GM18861 (cell line): ENCODE measurements around the gene VAC14.
"Not testable (repeated sequence)": the region's sequence is repeated elsewhere in the genome, so short reads cannot be mapped to it uniquely, and the experiment has no call there.

Experiments
- ATAC-seq: cut with Tn5 transposase; IDR thresholded peaks from one replicate; pipeline ENCODE4 v1.9.1; 2021; ENCODE audit not compliant: unreplicated experiment

The VAC14 gene

DNA sequence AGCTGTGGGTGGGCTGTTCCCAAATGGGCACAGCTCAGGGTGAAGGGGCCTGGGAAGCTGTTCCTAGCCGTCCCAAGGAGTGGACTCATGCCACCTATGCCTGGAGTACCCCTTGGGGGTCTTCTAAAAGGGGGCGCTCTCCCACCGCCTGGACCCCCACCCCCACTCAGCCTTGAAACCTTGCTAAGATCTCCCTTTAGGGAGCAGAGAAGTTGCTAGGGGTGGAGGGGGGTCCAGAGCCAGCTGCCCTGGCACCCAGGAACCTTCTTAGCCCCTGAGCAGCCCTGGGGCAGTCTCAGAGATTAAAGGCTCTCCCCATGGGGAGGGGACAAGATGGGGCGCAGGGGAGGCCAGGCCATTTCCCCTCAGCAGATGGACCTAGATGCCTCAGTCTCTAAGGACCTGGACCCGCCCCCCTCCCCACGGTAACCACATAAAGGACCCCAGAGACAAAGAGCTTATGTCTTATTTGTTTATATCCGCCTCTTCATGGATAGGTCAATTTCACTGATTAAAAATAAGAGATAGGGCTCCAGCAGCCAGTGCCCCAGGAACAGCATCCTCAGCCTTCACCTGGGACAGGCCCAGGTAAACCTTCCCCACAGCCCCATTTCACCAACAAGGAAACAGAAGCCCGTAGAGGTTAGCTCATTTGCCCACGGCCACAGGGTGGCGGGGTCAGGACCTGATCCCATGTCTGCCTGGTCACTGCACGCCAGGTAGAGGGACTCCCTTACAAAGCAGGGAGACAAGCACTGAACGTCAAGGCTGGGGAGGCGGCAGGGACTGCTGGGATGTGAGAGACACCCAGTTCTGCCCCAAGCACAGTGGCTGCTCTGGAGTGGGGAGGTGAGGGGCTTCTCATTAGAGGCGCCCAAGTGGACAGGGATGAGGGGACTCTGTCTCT is 118.5 kb downstream of the VAC14 start:
- ATAC-seq, result no peak

DNA sequence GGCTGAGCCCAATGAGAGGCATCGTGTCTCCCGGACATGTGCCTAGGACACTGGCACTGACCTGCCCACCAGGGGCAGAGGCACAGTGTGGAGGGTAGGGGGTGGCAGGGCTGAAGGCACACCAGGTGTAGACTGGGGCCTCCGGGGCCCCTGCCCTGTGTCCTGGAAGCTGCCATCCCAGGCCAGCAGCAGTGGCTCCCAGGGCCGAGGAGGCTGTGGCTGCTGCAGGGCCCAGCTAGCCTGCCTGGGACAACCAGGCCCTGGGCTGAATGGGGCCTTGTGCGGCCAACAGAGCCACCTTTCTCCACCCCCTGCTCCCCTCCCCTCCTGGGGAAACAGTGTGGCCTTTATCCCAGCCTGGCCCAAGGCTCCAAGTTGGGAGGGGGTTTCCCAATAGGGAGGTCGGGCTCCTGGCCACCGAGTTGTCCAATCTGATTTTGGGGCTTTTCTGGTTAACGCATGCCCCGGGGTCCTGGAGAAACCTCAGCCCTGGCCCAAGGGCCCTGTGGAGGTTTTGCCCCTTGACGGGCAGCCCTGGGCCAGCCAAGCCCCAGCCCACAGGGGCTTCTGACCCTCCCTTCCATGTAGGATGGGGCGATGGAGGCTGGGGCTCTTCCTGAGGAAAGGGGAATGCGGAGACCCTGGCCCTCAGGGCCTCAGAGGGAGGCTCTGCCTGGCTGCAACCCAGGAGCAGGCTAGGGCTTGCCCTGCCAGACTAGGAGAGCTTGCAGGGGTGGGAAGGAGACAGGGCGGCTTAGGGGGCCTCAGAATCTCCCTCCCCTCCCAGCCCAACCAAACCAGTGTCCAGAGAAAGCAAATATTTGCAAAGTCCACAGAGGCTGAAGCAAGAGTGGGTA is 119.3 kb downstream of the VAC14 start:
- no peak for ATAC-seq

DNA sequence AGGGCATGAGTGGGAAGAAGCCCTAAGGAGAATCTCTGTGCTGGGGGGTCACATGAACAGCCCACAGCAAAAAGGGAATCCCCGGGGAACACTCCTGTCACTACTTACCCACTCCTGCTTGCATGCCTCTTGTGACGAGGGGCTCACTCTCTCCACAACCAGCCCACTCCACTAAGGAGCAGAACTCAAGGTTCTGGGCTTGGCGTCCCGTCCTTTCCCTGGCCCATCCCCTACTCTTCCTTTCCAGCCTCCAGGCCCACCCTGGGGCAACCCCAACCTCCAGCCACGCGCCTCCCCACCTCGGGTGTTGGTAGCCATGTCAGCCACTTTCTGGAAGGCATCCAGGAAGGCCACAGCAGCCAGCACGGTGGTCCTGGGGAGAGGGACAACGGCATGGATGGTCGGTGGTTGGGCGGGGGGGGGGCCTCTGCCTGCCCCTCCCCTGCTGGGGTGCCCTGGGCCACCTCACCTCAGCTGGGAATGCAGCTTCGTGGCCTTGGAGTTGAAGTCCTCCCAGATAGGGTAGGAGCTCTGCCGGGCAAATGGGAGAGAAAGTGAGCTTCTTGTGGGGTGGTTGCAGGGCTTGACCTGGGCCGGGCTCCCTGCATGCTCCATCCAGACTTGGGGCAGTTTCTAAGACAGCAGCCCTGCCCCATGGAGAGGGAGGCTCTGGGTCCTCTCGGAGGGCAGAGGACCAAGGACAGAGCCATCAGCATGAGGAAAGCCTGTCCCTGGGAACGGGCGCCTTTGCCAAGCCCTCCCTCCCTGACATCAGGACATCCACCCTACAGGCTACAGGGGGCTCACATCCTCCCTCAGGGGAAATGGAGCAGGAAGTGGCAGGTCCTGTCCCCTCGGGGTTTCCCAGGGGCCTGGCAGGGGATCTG is 120.2 kb downstream of the VAC14 start:
- ATAC-seq, result no peak

DNA sequence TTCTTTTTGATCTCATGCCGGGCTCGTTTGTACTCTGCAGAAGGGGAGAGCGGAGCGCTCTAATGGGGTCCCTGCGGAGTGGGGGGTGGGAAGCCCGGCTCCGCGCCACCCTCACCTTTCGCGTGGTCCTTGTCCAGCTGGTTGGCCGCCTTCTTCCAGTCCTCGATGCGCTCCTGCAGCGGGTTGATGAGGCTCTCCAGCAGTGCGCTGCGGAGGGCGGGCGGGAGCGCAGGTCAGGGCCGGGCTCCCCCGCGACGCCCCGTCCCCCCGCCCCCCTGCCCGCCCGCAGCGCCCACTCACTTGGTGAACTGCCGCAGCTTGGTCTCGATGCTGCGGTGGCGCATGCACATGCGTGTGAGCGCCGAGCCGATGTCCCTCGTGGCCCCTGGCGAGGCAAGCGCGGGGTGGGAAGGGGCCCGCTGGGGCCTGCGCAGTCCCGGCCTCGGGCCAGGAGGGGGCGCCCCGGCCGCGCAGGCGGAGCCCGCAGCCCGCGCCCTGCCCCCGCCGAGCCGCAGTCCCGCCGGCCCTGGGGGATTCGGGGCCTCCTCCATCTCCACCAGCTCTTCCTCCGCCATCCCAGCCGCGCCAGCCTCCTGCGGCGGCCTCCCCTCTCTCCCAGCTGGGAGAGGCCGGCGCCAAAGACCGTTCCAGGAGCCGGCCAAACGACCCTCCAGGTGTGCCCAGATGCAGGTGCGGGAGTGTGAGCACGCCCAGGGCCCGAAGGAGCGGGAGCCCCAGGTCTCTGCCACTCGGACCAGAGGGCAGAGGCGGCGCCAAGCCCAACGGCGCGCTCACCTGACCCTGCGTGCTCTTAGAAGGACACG is 121.1 kb downstream of the VAC14 start:
- no peak for ATAC-seq

DNA sequence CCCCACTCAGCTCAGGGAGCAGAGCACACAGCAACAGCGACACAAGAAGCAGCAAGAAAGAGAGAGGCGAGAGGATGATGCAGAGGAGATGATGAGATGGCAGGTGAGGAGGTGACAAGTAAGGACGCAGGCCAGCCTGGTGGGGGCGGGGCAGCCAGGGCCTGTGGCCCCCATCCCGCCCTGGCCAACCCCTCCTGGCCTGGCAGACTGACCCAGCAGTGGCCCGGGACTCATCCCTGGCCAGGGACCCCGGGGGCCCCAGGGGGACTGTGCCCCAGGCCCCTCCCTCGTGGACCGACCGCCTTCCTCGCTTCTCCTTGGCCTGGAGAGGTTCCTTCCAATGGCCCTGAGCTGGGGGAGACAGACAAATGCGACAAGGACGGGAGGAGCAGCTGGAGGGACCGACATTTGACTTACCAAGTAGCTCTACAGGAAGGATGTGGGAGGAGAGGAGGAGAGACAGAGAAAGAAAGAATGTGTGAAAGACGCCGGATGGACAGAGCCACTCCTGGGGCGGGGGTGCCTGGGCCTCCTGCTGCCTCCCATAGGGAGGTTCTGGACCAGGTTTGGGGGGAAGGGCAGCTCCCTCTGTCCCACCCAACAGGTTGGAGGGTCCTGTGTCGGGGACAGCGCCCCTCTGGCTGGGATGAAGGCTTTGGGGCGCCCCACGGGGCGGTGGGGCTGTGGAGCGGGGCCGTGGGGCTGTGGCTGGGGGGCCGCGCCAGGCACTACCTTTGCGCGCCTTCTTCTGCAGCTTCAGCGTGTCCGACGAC is 121.9 kb downstream of the VAC14 start:
- no peak for ATAC-seq

DNA sequence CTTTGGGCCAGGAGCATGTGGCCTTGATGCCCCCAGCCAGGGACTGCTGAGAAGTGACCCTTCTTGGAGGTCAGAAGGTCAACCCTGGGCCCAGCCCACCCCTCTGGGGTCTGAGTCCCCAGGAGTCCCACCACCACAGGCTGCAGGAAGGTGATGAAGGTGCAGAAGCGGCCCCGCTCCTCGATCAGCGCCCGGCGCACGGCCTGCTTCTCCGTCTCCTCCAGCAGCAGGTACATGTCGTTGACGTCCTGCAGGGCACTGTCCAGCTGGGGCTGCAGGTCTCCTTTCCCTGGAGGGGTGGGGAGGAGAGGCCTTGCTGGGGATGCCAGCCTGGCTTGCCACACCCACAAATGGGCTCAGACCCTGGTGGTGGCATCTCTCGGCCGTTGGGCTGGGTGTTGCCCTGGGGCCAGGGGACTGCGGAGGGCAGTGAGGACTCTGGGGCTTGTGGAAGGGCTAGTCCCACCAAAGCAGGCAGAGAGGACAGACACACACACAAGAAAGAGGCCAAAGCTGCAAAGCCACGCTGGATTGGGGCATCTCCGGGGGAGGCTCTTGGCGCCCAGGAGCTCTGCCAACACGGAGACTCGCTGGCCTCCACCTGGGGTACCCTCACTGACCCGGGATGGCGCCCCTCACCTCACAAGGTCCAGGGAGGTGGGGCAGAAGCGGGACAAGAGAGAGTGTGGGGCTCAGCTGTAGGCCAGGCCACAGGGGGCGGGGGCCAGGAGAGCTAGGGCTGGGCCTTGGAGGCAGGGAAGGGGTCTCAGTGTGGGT is 122.6 kb downstream of the VAC14 start:
- no peak for ATAC-seq

DNA sequence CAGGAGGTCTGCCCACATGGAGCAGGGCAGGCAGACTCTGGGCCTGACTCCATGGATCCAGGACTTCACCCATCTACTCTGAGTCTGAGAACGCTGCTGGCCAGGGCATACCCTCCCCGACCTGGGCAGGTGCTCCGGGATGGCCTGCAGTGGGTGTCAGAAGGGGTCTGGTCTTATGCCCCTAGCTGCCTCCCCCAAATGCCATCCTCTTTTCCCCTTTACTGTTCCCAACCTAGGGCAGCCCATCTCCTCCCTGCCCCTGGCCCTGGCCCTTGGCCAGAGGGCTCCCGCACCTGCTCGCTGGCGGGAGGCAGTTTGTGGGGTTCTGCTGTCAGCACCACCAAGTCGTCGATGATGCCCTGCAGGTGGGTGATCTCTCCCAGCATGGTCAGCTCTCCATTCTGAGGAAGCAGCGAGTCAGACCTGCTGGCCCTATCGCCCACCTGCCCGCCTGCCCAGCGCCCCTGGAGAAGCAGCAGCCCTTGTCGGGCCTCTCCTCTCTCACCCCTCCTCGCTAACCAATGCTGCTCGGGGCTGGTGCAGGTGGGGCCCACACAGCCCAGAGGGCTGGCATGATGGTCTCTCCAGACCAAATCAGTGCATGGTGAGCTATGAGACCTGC is 123.3 kb downstream of the VAC14 start:
- ATAC-seq, result no peak

DNA sequence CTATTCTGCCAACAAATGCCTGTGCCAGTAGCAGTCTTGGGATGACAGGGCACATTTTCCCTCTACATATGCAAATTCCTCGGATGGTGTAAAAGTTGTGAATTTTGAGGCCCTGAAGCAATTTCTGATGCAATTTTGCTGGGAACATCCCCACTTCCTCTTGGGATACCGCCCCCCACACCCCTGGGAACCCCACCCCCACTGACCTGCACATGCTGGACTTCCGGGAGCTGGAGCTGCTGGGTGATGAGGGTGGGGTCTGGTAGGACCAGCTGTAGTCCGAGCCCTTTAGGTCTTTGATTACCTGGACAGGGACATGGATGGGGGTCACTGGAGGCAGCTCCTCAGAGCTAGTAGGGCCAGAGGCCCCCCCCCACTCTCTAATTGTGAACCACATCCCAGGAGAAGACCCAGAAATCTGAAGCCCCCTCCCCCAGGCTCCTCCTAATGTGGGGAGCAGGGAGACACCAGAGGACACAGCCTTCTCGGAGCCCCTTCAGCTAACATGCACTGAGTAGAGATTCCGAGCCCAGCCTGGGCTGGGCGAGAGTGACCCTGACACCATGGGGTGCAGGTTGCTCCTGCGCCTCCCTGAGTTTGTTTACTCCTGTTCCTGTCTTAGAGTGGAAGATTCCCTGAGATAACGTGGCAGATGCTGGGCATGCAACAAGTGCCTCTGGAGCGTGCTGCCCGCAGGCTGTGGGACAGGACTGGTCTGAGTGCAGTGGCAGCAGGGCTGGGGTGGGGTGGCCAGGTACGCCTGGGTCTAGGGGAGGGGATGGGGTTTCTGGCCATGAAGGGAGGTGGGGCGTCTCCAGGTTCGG is 124.1 kb downstream of the VAC14 start:
- no peak for ATAC-seq

DNA sequence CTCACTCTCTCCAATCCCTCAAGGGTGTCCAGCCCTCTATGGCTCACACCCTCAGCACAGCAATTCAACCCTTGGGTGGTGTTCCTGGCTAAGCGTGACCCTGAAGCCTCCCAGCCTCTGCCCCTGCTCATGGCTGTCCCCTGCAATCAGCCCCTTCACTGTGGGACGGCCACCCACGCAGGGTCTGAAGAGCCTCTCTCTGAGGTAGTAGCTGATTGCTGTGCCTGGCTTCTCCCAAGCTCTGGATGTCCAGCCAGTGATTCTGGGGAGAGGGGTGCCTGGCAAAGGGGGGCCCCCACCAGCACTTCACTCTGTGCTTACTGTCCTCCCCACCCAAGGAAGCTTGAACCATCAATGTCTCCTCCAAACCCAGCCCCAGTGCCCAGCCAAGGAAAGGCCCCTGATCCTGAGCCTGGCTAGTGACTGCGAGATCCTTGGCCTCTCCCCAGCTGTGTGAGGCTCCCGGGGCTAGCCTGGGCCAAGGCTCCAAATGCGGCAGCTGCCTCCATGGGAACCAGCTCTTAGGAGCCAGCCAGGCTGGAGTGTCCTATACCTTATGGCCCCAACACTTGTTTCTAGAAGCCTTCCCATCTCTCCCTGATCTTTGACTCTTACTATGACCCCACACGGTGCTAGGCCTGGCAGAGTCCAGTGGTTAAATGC is 125.0 kb downstream of the VAC14 start:
- no peak for ATAC-seq

DNA sequence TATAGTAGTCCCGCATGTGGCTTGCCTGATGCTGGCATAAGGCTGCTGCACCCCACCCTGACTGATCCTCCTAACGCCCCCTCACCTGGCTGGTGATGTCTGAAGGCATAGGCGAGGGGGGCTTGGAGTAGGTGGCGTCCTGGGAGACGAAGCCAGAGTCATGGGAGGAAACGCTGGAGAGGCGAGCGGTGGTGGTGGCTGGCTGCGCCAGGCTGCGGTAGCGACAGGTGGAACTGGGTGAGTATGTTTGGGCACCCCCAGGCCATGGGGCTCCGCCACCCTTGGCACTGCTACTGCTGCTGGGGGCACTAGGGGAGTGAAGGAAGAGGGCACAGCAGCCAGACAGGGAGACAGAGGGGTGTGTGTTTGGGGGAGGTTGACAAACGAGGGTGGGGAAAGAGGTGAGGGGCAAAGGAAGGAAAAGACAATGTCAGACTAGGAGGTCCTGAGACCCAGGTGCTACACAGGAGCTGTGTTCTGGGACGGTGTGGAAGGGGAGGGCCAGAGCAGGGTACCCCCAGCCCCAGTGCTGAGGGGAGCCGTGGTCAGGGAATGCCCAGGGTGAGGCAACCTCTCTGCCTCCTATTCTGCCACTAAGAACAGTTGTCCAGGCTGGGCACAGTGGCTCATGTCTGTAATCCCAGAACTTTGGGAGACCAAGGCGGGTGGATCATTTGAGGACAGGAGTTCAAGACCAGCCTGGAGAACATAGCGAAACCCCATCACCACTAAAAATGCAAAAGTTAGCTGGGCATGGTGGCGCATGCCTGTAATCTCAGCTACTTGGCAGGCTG is 126.5 kb downstream of the VAC14 start:
- no peak for ATAC-seq

DNA sequence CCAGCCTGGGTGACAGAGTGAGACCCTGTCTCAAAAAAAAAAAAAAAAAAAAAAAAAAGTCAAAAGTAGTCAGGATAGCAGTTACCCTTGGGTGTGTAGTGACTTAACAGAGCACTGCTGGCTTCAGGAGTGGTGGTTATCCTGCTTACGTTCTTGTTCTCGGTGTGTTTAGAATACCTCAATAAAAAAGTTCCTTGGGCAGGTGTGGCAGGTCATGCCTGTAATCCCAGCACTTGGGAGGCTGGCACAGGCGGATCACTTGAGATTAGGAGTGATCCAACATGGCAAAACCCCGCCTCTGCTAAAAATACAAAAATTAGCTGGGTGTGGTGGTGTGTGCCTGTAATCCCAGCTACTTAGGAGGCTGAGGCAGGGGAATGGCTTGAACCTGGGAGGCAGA is 130.0 kb downstream of the VAC14 start:
- not testable (repeated sequence) for ATAC-seq

DNA sequence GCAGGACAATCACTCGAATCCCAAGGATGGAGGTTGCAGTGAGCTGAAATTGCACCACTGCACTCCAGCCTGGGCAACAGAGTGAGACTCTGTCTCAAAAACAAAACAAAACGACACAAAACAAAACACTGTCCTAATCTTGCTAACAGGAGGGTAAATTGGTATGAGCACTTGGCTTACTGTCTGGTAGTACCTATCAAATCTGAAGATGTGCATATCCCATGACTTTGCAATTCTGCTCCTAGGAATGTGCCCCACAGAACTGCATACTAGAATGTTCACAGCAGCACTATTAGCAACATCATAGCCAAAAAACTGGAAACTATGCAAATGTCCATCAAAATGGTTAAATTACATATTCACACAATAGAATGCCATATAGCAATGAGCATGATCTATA is 130.8 kb downstream of the VAC14 start:
- ATAC-seq, result no peak

DNA sequence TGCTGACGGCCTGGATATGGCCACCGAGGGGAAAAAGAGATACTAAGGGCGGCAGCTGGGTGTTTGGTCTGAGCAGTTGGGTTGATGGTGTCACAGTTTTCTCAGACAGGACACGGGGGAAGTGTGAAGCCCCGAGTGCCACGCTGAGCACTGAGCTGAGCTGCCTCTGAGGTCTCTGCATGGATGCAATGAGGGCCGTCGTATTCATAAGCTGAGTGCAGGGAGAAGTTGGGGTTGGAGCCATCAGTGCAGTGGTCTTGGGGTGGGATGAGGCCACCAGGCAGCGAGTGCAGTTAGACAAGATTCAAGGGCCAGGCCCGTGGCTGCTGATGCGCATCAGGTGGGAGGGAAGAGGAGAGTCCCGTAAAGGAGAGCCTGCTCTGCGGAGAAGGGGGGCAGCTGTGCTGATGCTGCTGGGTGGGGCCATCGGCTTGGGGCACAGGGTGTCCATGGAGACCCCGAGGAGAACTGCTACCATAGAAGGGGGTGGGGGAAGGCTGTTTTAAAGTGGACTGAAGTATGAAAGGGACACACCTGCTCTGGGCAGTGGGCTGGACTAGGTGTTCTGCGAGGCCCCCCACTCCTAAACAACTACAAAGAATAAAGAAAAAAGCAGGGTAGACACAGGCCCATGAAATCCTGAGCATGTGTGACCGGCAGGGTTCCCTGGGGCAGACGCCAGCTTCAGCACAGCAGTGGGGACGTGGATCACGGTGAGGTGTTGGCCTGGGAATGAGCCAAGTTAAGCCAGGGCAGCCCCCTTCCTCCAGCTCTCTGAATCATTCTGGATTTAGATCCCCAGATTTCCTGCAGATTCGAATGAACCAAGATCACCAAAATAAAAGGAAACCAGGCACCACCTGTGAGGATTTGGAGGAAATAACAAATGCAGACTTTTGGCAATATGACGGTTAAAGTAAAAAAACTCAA is 134.9 kb downstream of the VAC14 start:
- ATAC-seq, result no peak

DNA sequence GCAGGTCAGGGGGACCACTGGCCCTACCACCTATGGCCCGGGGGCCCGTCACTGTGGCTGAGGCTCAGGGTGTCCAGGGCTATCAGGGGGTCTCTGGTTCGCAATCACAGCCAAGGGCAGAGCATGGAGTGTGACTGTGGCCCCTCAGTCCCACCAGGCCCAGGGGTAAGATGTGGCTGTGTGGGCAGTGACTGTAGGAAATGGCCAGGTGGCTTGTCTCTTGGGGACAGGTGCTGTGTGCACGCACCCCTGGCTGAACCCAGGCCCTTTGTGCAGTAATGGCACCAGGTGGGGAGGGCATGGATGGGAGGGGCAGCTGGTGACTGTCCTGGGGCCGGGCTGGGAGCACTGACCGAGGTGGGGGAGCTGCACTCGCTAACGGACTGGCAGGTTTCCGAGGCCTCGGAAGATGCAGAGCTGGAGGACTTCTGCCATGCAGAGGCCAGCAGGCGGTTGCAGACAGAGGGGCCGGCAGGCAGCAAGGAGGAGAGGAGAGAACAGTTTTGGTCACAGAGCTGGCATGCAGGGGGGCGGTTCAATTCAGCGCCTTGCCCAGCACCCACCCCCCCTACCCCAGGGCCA is 135.8 kb downstream of the VAC14 start:
- ATAC-seq, result no peak
